Stomach (tissue), 4 donors: ENCODE measurements around the gene CEP112.

Source experiments
- CTCF ChIP-seq, 7 experiments: fragments of 450-650 bp in 4 of 7; fragments of 200-600 bp in 3 of 7; sonication (generic) in 3 of 7; IDR thresholded peaks; one replicate each; pipeline ENCODE4 v1.5.1; 2016 to 2019; ENCODE audit warnings: antibody characterized with exemption in 7 of 7, control low read depth in 2 of 7, mild to moderate bottlenecking in 1 of 7
- EP300 ChIP-seq: sonication (generic); formaldehyde crosslinking; IDR thresholded peaks from one replicate; pipeline ENCODE4 v1.6.1; 2017; ENCODE audit warnings: antibody characterized with exemption
- POLR2A ChIP-seq, 4 donors: fragments of 450-650 bp; IDR thresholded peaks; one replicate each; pipeline ENCODE4 v1.6.1; 2016; ENCODE audit warnings: antibody characterized with exemption in 4 of 4, control low read depth in 2 of 4, mild to moderate bottlenecking in 1 of 4, moderate library complexity in 1 of 4
- POLR2AphosphoS5 ChIP-seq, 3 donors: sonication (generic); formaldehyde crosslinking; IDR thresholded peaks; one replicate each; pipeline ENCODE4 v1.6.1; 2016; ENCODE audit warnings: antibody characterized with exemption in 3 of 3

- TF ChIP-seq EP300 (no peak), CTCF (IDR thresholded peaks at IDR 0.05) (no peak), POLR2AphosphoS5 (IDR thresholded peaks at IDR 0.05) (no peak), POLR2A (IDR thresholded peaks at IDR 0.05) (no peak)
Observed at GRCh38 chr17:65953316-65954147, 238.4 kb downstream of the CEP112 start.
